Lower leg skin (tissue), 4 donors: ENCODE results near the gene DPP10. TPM values are rescaled to one million over a fixed set of nuclear protein-coding genes. Genes with fewer than 3 reads are reported as not detected.
"Not testable (repeated sequence)": the region's sequence is repeated elsewhere in the genome, so short reads cannot be mapped to it uniquely, and the experiment has no call there.

Experiments
- DNase-seq, 2 donors: peaks; one replicate each; pipeline ENCODE4 v3.0.0-alpha.2; 2019; ENCODE audit warnings: low spot score in 2 of 2
- H3K4me3 ChIP-seq: fragments of 200-600 bp; sonication (generic); 2 replicates; pipeline ENCODE4 v1.5.1; 2017; ENCODE audit warnings: mild to moderate bottlenecking, low read depth; ENCODE audit not compliant: poor library complexity, severe bottlenecking
- CTCF ChIP-seq, 3 donors: fragments of 450-650 bp; IDR thresholded peaks; one replicate each; pipeline ENCODE4 v1.5.1; 2016; ENCODE audit warnings: antibody characterized with exemption in 3 of 3, mild to moderate bottlenecking in 3 of 3, moderate library complexity in 2 of 3
- POLR2A ChIP-seq, 2 donors: fragments of 450-650 bp; IDR thresholded peaks; one replicate each; pipeline ENCODE4 v1.6.1; 2016 to 2017; ENCODE audit warnings: antibody characterized with exemption in 2 of 2, mild to moderate bottlenecking in 1 of 2, moderate library complexity in 1 of 2
- WGBS, 2 donors: methylation state at CpG; one replicate each; pipeline ENCODE4 v1.1.5; 2018; 5-methylcytosine and 5-hydroxymethylcytosine counted together
- intact Hi-C: fragments of 100-400 bp; cut with DNase I; formaldehyde crosslinking; loops from one replicate; pipeline ENCODE4 v1.15.0; 2023; ENCODE audit warnings: low total_unique reads
- total RNA-seq, 4 donors: library from RNA; depleted of rRNA; stranded (reverse); fragments of >200 nt; gene quantifications; one replicate each; pipeline ENCODE4 v1.1.0, GENCODE V29; 2016

DPP10 gene
- total RNA-seq, 4 donors from 2014 or later, result 1.1 TPM; not detected in 3

GRCh38 chr2:114517580-114517979 lies 75.1 kb downstream of the DPP10 start:
- no peak overlapping the region for H3K4me3 ChIP-seq
- intact Hi-C loops, result no loop called here
- no peak for DNase-seq
- TF ChIP-seq POLR2A (IDR thresholded peaks at IDR 0.05), result no peak
- no peak for TF ChIP-seq CTCF (IDR thresholded peaks at IDR 0.05)
- 74 to 89% methylated on average over 5 of the region's 5 CpGs for WGBS, 2 donors

- no peak overlapping the region for H3K4me3 ChIP-seq
- intact Hi-C loops, result no loop called here
- TF ChIP-seq POLR2A (IDR thresholded peaks at IDR 0.05), result no peak
- TF ChIP-seq CTCF (IDR thresholded peaks at IDR 0.05), result no peak
- DNase-seq, result no peak
- WGBS, 2 donors, result 88 to 93% methylated on average over 5 of the region's 5 CpGs
Observed at GRCh38 chr2:114518738-114519137, 76.3 kb downstream of the DPP10 start.

- WGBS, 2 donors, result 84 to 87% methylated on average over 4 of the region's 4 CpGs
- DNase-seq, intact Hi-C loops, H3K4me3 ChIP-seq: not testable (repeated sequence)
Observed at GRCh38 chr2:114522612-114523011, 80.2 kb downstream of the DPP10 start.

- no peak for DNase-seq
Observed at GRCh38 chr2:114525955-114526354, 83.5 kb downstream of the DPP10 start.

GRCh38 chr2:114526841-114527240 lies 84.4 kb downstream of the DPP10 start:
- no peak for DNase-seq
- intact Hi-C loops, result no loop called here
- H3K4me3 ChIP-seq, result no peak overlapping the region
- 84 to 93% methylated on average over 1 of the region's 1 CpG for WGBS, 2 donors
- no peak for TF ChIP-seq POLR2A (IDR thresholded peaks at IDR 0.05)
- TF ChIP-seq CTCF (IDR thresholded peaks at IDR 0.05), result no peak

More at GRCh38 chr2:114525955-114526354, 83.5 kb downstream of the DPP10 start:
- H3K4me3 ChIP-seq, result no peak overlapping the region
- intact Hi-C loops, result no loop called here
- WGBS, 2 donors, result 88 to 90% methylated on average over 4 of the region's 4 CpGs
- no peak for TF ChIP-seq POLR2A (IDR thresholded peaks at IDR 0.05)
- TF ChIP-seq CTCF (IDR thresholded peaks at IDR 0.05), result no peak

GRCh38 chr2:114527330-114527983 lies 85.0 kb downstream of the DPP10 start:
- intact Hi-C loops, result no loop called here
- DNase-seq, result no peak
- H3K4me3 ChIP-seq, result no peak overlapping the region
- WGBS, 2 donors, result 68 to 79% methylated on average over 9 of the region's 9 CpGs
- TF ChIP-seq POLR2A (IDR thresholded peaks at IDR 0.05) (no peak), CTCF (IDR thresholded peaks at IDR 0.05) (no peak)
